Measurements from ENCODE around the gene CNPY1. TPM values are rescaled to one million over a fixed set of nuclear protein-coding genes. Genes with fewer than 3 reads are reported as not detected.

The CNPY1 gene
- total and polyA plus RNA-seq, 9 of the 15 experiments (the other 6 are each of a cell fraction or from before 2014, with no cell fraction given): not detected

GRCh38 chr7:155464948-155465739 lies 81.2 kb downstream of the CNPY1 start:
- Histone ChIP-seq H3K27me3 (ENCODE audit: control insufficient read depth in 2 of 2, insufficient read depth in 2 of 2, low read length in 2 of 2) (peaks cover 72 to 83% of the 10 kb centered on the region in 2 experiments), H3K9ac (ENCODE audit: insufficient read depth in 1 of 2, low read depth in 2 of 2, low read length in 2 of 2) (no peak overlapping the region), H3K36me3 (ENCODE audit: control insufficient read depth, insufficient read depth, low read length) (no peaks in the 10 kb centered on the region), H3K4me3 (no peak overlapping the region), H3K4me1 (replicated peaks in 1 of 2; ENCODE audit: control insufficient read depth in 2 of 2, insufficient read depth in 2 of 2, low read length in 2 of 2) (peaks cover 0 to 26% of the 10 kb centered on the region in 2 experiments; a peak in 1 of 5 replicates), H2AFZ (ENCODE audit: low read depth, low read length) (no peak overlapping the region), H3K9me3 (replicated peaks; ENCODE audit: control insufficient read depth, insufficient read depth, low read depth, low read length) (no peaks in the 10 kb centered on the region), H3K9me1 (ENCODE audit: control insufficient read depth, insufficient read depth, low read length) (no peaks in the 10 kb centered on the region), H3K27ac (ENCODE audit: extremely low read depth, low read depth, low read length) (no peak overlapping the region), H3K79me2 (ENCODE audit: control insufficient read depth, insufficient read depth, low read length) (no peaks in the 10 kb centered on the region), H3K4me2 (ENCODE audit: insufficient read depth, low read length) (no peak overlapping the region), H4K20me1 (replicated peaks; ENCODE audit: control insufficient read depth, insufficient read depth, low read length) (no peaks in the 10 kb centered on the region; the same call in 1 of the 2 replicates)
- no TSS peak for BruUV-seq (replicated peaks)
- ChIA-PET POLR2A (no interaction called here), CTCF (ENCODE audit: low intra/inter-chr PET ratio) (no interaction called here)
- in situ Hi-C loops (cut with MboI): no loop called here
- FAIRE-seq: peak; percentile 49
- no peak for ATAC-seq
- no peak for DNase-seq (ENCODE audit: extremely low read depth in 1 of 4, low spot score in 3 of 4)
- TF ChIP-seq CBX2 (IDR thresholded peaks at IDR 0.05; ENCODE audit: insufficient read depth, low read length, poor library complexity, severe bottlenecking) (peak; percentile 61), KDM5B (IDR thresholded peaks at IDR 0.05; ENCODE audit: insufficient replicate concordance, low read depth, low read length) (no peak), ZNF197 (CRISPR knock-in tag; IDR thresholded peaks at IDR 0.05; ENCODE audit: low read depth) (no peak), MCM7 (IDR thresholded peaks at IDR 0.05) (no peak)
- intact Hi-C loops (cut with micrococcal nuclease): no loop called here
- 17% methylated on average over 33 of the region's 33 CpGs for WGBS (ENCODE audit: insufficient coverage, low coverage, missing lambda C conversion rate)

- no peaks in the 10 kb centered on the region for H3K36me3 ChIP-seq (ENCODE audit: control insufficient read depth, insufficient read depth, low read length)
- H3K9me1 ChIP-seq (ENCODE audit: control insufficient read depth, insufficient read depth, low read length): no peaks in the 10 kb centered on the region
- WGBS (ENCODE audit: insufficient coverage, low coverage, missing lambda C conversion rate): 0% methylated on average over 6 of the region's 6 CpGs
- FAIRE-seq (peak; percentile 72), ATAC-seq (peak; percentile 70), DNase-seq (ENCODE audit: extremely low read depth in 1 of 4, low spot score in 3 of 4) (peak in 1 of 4 experiments; percentile 42)
- no peak overlapping the region for H2AFZ ChIP-seq (ENCODE audit: low read depth, low read length)
- H3K4me3 ChIP-seq: no peak overlapping the region
- peaks cover 66 to 83% of the 10 kb centered on the region in 2 experiments for H3K27me3 ChIP-seq (ENCODE audit: control insufficient read depth in 2 of 2, insufficient read depth in 2 of 2, low read length in 2 of 2)
- no peak overlapping the region for H3K27ac ChIP-seq (ENCODE audit: extremely low read depth, low read depth, low read length)
- peaks cover 0 to 26% of the 10 kb centered on the region in 2 experiments; a peak in 1 of 5 replicates for H3K4me1 ChIP-seq (replicated peaks in 1 of 2; ENCODE audit: control insufficient read depth in 2 of 2, insufficient read depth in 2 of 2, low read length in 2 of 2)
- no peak overlapping the region; a peak in 1 of 4 replicates for H3K9ac ChIP-seq (ENCODE audit: insufficient read depth in 1 of 2, low read depth in 2 of 2, low read length in 2 of 2)
- no peaks in the 10 kb centered on the region for H3K79me2 ChIP-seq (ENCODE audit: control insufficient read depth, insufficient read depth, low read length)
- no peaks in the 10 kb centered on the region; the same call in 1 of the 2 replicates for H4K20me1 ChIP-seq (replicated peaks; ENCODE audit: control insufficient read depth, insufficient read depth, low read length)
- no peaks in the 10 kb centered on the region for H3K9me3 ChIP-seq (replicated peaks; ENCODE audit: control insufficient read depth, insufficient read depth, low read depth, low read length)
- intact Hi-C loops (cut with micrococcal nuclease) (no loop called here), in situ Hi-C loops (cut with MboI) (no loop called here)
- H3K4me2 ChIP-seq (ENCODE audit: insufficient read depth, low read length): no peak overlapping the region
- CTCF ChIA-PET (ENCODE audit: low intra/inter-chr PET ratio): no interaction called here
- no TSS peak for BruUV-seq (replicated peaks)
- POLR2A ChIA-PET: no interaction called here
- TF ChIP-seq NFATC3 (IDR thresholded peaks at IDR 0.05) (no peak), HSF4 (CRISPR knock-in tag; IDR thresholded peaks at IDR 0.05; ENCODE audit: borderline replicate concordance) (no peak), MTA2 (IDR thresholded peaks at IDR 0.05; ENCODE audit: low read depth) (no peak), SIN3A (IDR thresholded peaks at IDR 0.05; ENCODE audit: borderline replicate concordance in 2 of 2, control insufficient read depth in 1 of 2, low read depth in 2 of 2, low read length in 2 of 2) (no peak), ZNF511 (CRISPR knock-in tag; IDR thresholded peaks at IDR 0.05) (no peak), ZNF174 (CRISPR knock-in tag; IDR thresholded peaks at IDR 0.05) (no peak), E2F4 (CRISPR knock-in tag; IDR thresholded peaks at IDR 0.05; ENCODE audit: low read depth) (no peak), YY1 (IDR thresholded peaks at IDR 0.05; ENCODE audit: borderline replicate concordance in 1 of 3, control insufficient read depth in 1 of 3, extremely low read depth in 1 of 3, insufficient read depth in 3 of 3, insufficient read length in 1 of 3, insufficient replicate concordance in 2 of 3, low read depth in 1 of 3, low read length in 2 of 3) (no peak), CBX5 (IDR thresholded peaks at IDR 0.05; ENCODE audit: borderline replicate concordance, low read depth) (no peak)
Observed at GRCh38 chr7:155464183-155464582, 82.2 kb downstream of the CNPY1 start.

Data from K562 (cell line).